Measurements from ENCODE around the gene AMOTL1. TPM values are rescaled to one million over a fixed set of nuclear protein-coding genes. Genes with fewer than 3 reads are reported as not detected.

The AMOTL1 gene
- total RNA-seq, 2 donors from 2014 or later: 0.06 to 0.34 TPM

GRCh38 chr11:94737171-94737611 lies 31.0 kb upstream of the AMOTL1 start:
- Mint-ChIP-seq H3K27ac (no peak overlapping the region), H3K9me3 (no peaks in the 10 kb centered on the region), H3K27me3 (peaks cover 21% of the 10 kb centered on the region), H3K36me3 (ENCODE audit: low read depth) (no peaks in the 10 kb centered on the region), H3K4me1 (no peaks in the 10 kb centered on the region), H3K4me3 (no peak overlapping the region)
- ATAC-seq (replicated peaks): no peak

GRCh38 chr11:94738746-94739145 lies 29.4 kb upstream of the AMOTL1 start:
- ATAC-seq (replicated peaks): no peak
- Mint-ChIP-seq H3K27ac (no peak overlapping the region), H3K9me3 (no peaks in the 10 kb centered on the region), H3K36me3 (ENCODE audit: low read depth) (no peaks in the 10 kb centered on the region), H3K4me3 (no peak overlapping the region), H3K4me1 (no peaks in the 10 kb centered on the region), H3K27me3 (peaks cover 30% of the 10 kb centered on the region)

- H3K36me3 Mint-ChIP-seq (ENCODE audit: low read depth): no peaks in the 10 kb centered on the region
- ATAC-seq (replicated peaks): no peak
- H3K27ac Mint-ChIP-seq: no peak overlapping the region
- H3K27me3 Mint-ChIP-seq: peaks cover 30% of the 10 kb centered on the region
- H3K4me3 Mint-ChIP-seq: no peak overlapping the region
- H3K9me3 Mint-ChIP-seq: no peaks in the 10 kb centered on the region
- no peaks in the 10 kb centered on the region for H3K4me1 Mint-ChIP-seq
Observed at GRCh38 chr11:94739331-94739730, 28.8 kb upstream of the AMOTL1 start.

DNA sequence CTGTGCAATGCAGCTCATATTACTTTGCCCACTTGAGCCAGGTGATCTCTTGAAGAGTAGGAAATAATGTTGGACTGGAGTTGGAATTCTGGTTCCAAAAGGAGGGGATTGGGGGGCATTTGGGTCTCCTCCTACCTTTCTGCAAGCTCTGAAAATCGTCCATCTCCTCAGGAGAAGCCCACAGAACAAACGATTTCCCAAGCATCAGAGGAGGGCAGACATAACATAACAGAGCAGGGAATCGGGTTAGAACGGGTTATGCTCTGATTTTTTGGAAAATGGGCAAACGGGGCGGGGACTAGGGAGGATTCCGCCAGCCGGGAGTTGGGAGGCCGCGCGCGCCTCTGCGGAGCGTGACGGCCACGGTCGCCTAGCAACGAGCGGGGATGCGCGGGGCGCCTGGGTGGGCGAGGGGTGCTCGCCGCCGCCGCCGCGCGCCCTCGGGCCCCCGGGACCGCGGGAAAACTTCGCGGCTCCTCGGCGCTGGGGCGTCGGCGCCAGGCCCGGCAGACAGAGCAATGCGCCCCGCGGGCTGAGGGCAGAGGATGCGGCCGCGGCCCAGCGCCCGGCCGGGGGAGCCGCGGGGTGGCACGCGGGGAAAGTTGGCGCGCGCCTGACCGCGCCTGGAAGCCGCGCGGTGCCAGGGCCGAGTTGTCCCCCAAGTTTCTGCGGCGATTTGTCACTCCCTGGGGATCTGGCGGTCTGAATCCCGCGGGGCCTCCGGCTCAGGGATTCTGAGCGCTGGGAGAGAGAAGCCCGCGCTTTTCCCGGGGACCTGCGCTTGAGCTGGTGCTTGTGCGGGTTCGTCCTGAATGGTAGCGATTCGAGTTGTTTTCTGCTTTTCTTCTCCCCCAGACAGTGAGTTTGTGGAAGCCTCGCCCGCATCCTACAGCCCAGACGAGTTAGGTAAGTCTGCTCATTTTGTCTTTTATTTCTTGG lies 27.8 kb upstream of the AMOTL1 start:
- no peak for ATAC-seq (replicated peaks)
- Mint-ChIP-seq H3K9me3 (no peaks in the 10 kb centered on the region), H3K4me3 (peak overlapping the region; percentile 53), H3K36me3 (ENCODE audit: low read depth) (no peaks in the 10 kb centered on the region), H3K27ac (no peak overlapping the region), H3K27me3 (peaks cover 30% of the 10 kb centered on the region), H3K4me1 (no peaks in the 10 kb centered on the region)

GRCh38 chr11:94741022-94741679 lies 27.0 kb upstream of the AMOTL1 start:
- ATAC-seq (replicated peaks): no peak
- H3K4me1 Mint-ChIP-seq: no peaks in the 10 kb centered on the region
- no peaks in the 10 kb centered on the region for H3K36me3 Mint-ChIP-seq (ENCODE audit: low read depth)

DNA sequence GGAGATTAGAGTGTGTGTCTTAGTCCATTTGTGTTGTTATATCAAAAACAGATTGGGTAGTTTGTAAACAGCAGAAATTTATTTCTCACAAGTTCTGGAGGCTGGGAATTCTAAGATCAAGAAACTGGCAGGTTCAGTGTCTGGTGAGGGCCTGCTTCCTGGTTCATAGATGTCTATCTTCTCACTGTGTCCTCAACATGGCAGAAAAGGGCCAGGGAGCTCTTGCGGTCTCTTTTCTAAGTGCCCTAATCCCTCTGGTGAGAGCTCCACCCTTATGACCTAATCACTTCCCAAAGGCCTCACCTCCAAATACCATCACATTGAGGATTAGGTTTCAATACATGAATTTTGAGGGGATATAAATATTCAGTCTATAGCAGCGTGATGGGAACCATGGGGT lies 25.5 kb upstream of the AMOTL1 start:
- no peak overlapping the region for H3K27ac Mint-ChIP-seq
- no peaks in the 10 kb centered on the region for H3K4me1 Mint-ChIP-seq
- H3K9me3 Mint-ChIP-seq: no peaks in the 10 kb centered on the region
- H3K27me3 Mint-ChIP-seq: peaks cover 40% of the 10 kb centered on the region
- no peak overlapping the region for H3K4me3 Mint-ChIP-seq
- no peak for ATAC-seq (replicated peaks)
- no peaks in the 10 kb centered on the region for H3K36me3 Mint-ChIP-seq (ENCODE audit: low read depth)

More at GRCh38 chr11:94741022-94741679, 27.0 kb upstream of the AMOTL1 start:
- Mint-ChIP-seq H3K27ac (no peak overlapping the region), H3K4me3 (peak overlapping the region; percentile 53), H3K27me3 (peaks cover 36% of the 10 kb centered on the region), H3K9me3 (no peaks in the 10 kb centered on the region)

GRCh38 chr11:94746721-94747120 lies 21.4 kb upstream of the AMOTL1 start:
- Mint-ChIP-seq H3K27ac (no peak overlapping the region), H3K9me3 (no peaks in the 10 kb centered on the region), H3K4me3 (no peak overlapping the region), H3K4me1 (no peaks in the 10 kb centered on the region), H3K36me3 (ENCODE audit: low read depth) (no peaks in the 10 kb centered on the region), H3K27me3 (peaks cover 63% of the 10 kb centered on the region)
- ATAC-seq (replicated peaks): no peak

- Mint-ChIP-seq H3K36me3 (ENCODE audit: low read depth) (no peaks in the 10 kb centered on the region), H3K27ac (no peak overlapping the region), H3K4me1 (no peaks in the 10 kb centered on the region), H3K4me3 (no peak overlapping the region), H3K27me3 (peaks cover 63% of the 10 kb centered on the region), H3K9me3 (no peaks in the 10 kb centered on the region)
- ATAC-seq (replicated peaks): no peak
Observed at GRCh38 chr11:94747146-94747545, 21.0 kb upstream of the AMOTL1 start.

GRCh38 chr11:94747601-94748041 lies 20.5 kb upstream of the AMOTL1 start:
- Mint-ChIP-seq H3K27ac (no peak overlapping the region), H3K4me1 (no peaks in the 10 kb centered on the region), H3K36me3 (ENCODE audit: low read depth) (no peaks in the 10 kb centered on the region), H3K4me3 (no peak overlapping the region), H3K27me3 (peaks cover 62% of the 10 kb centered on the region), H3K9me3 (no peaks in the 10 kb centered on the region)
- ATAC-seq (replicated peaks): no peak

GRCh38 chr11:94749369-94749768 lies 18.8 kb upstream of the AMOTL1 start:
- Mint-ChIP-seq H3K9me3 (no peaks in the 10 kb centered on the region), H3K27ac (no peak overlapping the region), H3K36me3 (ENCODE audit: low read depth) (no peaks in the 10 kb centered on the region), H3K4me1 (no peaks in the 10 kb centered on the region), H3K4me3 (no peak overlapping the region), H3K27me3 (peaks cover 54% of the 10 kb centered on the region)
- ATAC-seq (replicated peaks): no peak

DNA sequence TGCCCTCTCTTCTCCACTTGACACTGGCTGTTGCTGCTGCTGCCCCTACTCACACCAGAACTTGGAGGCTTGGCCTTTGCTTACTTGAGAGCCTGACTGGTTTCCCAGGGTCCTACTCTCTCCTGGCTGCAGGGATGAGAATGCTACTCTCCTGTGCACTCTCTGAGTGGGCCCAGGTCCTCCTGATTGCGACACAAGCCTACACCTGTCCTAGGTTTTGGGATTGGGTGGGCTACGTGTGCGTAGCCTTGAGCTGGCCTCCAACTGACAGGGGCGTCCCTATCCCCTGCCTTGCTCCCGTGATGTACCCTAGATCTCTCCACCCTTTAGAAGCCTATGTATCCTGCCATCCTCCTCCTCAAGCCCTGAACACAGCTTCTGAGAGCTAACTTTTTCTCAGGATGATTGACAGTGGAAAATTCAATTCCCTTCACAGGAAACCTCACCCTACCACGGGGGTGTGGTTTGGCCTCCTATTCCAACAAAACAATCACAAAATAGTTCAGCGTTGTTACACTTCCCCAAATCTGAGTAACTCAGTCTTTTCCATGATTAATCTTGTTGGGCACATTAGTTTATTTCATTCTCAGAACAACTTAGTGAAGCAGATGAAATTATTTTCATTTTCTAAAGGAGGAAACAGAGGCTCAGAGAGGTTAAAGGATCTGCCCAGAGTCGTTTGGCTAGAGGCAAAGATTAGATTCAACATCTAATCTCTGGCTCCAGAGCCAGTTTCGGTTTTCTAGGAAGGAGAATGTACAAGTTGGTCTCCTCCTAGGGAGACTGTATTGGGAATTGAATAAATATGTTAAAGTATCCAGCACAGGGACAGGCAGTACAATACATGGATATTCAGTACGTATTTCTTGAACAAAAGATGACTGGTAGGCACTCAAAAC lies 17.6 kb upstream of the AMOTL1 start:
- Mint-ChIP-seq H3K27me3 (peaks cover 54% of the 10 kb centered on the region), H3K27ac (no peak overlapping the region), H3K36me3 (ENCODE audit: low read depth) (no peaks in the 10 kb centered on the region), H3K4me3 (no peak overlapping the region), H3K4me1 (no peaks in the 10 kb centered on the region), H3K9me3 (no peaks in the 10 kb centered on the region)
- ATAC-seq (replicated peaks): no peak

- H3K27ac Mint-ChIP-seq: no peak overlapping the region
- peaks cover 48% of the 10 kb centered on the region for H3K27me3 Mint-ChIP-seq
- no peak overlapping the region for H3K4me3 Mint-ChIP-seq
- ATAC-seq (replicated peaks): no peak
- H3K36me3 Mint-ChIP-seq (ENCODE audit: low read depth): no peaks in the 10 kb centered on the region
- no peaks in the 10 kb centered on the region for H3K9me3 Mint-ChIP-seq
- no peaks in the 10 kb centered on the region for H3K4me1 Mint-ChIP-seq
Observed at GRCh38 chr11:94751218-94751609, 16.9 kb upstream of the AMOTL1 start.

DNA sequence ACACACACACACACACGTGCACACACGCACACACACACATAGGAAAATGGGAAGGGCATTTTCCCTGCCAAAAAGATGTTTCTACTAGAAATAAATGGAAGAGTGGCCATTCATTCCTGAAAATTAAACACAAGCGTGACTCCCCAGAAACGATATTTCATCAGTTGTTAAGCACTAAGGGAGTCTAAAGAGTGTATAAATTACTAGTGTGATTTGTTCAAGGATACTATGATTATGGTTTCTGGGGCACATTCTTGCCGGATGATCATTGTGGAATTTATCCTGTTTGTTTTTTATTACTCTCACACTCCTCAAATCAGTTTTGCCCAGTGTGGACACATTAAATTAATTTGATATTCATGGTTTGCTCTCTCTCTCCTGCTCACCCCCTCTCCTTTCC lies 16.4 kb upstream of the AMOTL1 start:
- Mint-ChIP-seq H3K27me3 (peaks cover 44% of the 10 kb centered on the region), H3K9me3 (no peaks in the 10 kb centered on the region), H3K27ac (no peak overlapping the region), H3K36me3 (ENCODE audit: low read depth) (no peaks in the 10 kb centered on the region), H3K4me1 (no peaks in the 10 kb centered on the region), H3K4me3 (no peak overlapping the region)
- ATAC-seq (replicated peaks): no peak

DNA sequence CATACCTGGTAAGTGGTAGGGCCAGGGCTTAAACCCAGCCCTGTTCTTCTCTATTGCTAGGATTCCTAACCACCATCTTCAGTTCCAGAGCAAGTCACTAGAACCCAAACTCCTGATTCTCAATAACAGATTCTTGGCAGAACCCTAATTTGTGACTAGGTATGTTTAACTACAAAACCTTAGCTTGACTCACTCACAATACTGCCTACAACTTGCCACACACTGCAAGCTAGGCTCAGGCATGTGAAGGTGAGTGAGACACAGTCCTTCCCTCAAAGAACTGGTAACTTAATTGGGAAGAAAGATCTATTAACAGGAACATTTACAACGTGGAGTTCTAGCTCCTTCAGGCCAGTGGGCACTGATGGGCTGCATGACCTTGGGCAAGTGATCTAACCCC lies 14.5 kb upstream of the AMOTL1 start:
- H3K36me3 Mint-ChIP-seq (ENCODE audit: low read depth): no peaks in the 10 kb centered on the region
- no peak for ATAC-seq (replicated peaks)
- H3K27me3 Mint-ChIP-seq: peaks cover 35% of the 10 kb centered on the region
- H3K9me3 Mint-ChIP-seq: no peaks in the 10 kb centered on the region
- H3K27ac Mint-ChIP-seq: no peak overlapping the region
- H3K4me3 Mint-ChIP-seq: no peak overlapping the region
- H3K4me1 Mint-ChIP-seq: no peaks in the 10 kb centered on the region

Data from activated T-helper 17 cell treated with anti-CD3 and anti-CD28 coated beads, Interleukin-2, amount 50 U/mL, for 72 hours (primary cell).